Activated gamma-delta T cell (primary cell): ENCODE data around the gene NMRK1.

Experiments
- DNase-seq: peaks from one replicate; lab custom pipeline; 2025; lab: John Stamatoyannopoulos, UW
- total RNA-seq, 2 donors: gene quantifications; one replicate each; lab custom pipeline; 2026; lab: John Stamatoyannopoulos, UW

The NMRK1 gene
- 97.2 to 170 reads per million in 2 donors for total RNA-seq

DNA sequence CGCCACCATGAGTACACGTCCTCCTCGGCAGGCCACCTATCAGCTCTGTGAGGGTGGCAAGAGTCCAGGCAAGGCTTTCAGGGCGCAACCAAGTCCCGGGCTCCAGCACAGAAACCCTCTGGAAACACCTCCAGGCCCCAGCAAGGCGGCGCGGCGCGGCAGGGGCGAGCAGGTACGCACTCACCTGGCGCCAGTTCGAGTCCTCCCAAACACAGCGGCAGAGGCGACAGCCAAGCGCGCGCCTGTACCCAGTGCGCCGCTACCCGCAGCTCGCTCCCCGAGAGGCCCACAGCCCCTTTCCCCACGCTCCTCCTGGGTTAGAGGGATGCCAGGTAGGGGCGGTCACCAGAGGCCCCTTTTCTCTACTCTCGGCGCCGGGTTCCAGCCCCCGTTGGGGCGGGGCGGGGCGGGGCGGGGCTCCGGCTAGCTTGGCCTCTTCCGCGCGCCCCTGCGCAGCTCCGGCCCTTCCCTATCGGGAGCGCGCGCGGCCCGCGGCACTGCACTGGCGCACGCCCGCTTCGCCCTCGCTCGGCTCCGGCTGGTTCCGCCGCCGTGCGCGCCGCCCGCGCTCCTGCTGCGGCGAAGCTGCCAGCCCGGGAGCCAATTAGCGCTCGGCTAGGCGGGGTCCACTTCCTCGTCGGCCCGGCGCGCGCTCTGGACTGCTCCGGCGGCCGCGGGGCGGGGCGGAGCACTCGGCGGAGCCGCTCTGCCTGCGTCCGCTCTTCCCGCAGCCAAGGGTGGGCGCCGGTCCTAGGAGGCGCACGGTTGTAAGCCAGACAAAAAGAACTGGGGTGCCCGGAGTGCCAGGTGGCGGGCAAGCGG is at the start of gene NMRK1, which contains the start of gene OSTF1:
TSS of gene NMRK1 (minus strand) at position 332 of the 822 bp plus-strand sequence. CDS start 5,040 bp downstream, outside the sequence.
TSS of gene OSTF1 (plus strand) at position 691 of the 822 bp plus-strand sequence. CDS start 179 bp downstream, outside the sequence.
- peak; percentile 93 for DNase-seq

GRCh38 chr9:75134495-75134894 is 46.5 kb upstream of the NMRK1 start:
- no peak for DNase-seq

DNA sequence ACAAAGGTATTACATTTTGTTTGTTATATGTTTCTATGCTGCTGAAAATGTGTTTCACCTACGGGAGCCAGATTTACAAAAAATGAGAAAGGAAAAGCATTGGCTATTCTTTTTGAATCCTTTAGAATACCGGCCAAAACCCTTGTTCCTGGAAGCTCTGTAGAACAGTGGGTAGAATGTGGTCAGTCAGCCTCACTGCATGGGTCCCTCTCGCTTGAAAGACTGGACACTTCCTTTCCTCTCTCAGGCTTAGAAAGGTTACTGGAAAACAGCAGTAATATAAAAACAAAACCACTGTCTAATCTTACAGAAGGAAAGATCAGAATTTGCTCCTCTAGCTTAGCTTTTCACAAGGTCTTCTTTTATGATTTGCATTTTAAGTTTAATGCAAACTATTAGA is 45.4 kb upstream of the NMRK1 start:
- DNase-seq = no peak

GRCh38 chr9:75132244-75132643 is 44.3 kb upstream of the NMRK1 start:
- no peak for DNase-seq

DNA sequence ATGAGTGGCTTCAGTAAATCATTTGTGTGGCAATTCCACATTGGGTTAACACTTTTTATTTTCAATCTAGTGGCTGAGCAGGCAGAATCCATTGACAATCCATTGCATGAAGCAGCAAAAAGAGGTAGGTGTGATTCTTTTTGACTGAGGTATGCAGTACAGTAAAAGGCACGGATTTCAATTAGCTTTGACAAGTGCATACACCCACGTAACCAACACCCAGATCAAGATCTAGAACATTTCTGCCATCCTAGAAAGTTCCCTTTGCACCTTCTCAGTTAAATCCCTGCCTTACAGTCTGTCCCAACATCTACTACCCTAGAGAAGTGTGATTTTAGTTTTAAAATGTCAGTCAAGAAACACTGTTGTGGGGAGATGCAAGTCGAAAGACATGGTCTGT is 43.7 kb upstream of the NMRK1 start:
- DNase-seq = no peak

- DNase-seq = no peak
Observed at GRCh38 chr9:75130621-75131230, 42.8 kb upstream of the NMRK1 start.

GRCh38 chr9:75130172-75130571 is 42.2 kb upstream of the NMRK1 start:
- no peak for DNase-seq

DNA sequence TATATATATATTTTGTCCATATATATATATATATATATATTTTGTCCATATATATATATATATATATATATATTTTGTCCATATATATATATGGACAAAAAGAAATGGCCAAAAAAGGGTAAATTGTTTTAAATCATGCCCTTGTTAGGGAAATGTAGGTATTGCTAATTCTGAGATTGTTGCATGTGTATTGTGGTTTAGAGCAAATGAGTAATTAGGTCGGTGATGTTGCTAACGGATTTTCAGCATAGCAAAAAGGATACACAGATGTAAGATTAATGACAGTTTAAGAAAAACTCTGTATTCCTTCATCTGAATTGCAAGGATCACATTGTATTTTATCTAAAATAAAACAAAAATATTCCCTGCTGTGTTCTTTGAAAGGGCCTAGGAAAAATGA is 40.6 kb upstream of the NMRK1 start:
- DNase-seq = no peak

DNA sequence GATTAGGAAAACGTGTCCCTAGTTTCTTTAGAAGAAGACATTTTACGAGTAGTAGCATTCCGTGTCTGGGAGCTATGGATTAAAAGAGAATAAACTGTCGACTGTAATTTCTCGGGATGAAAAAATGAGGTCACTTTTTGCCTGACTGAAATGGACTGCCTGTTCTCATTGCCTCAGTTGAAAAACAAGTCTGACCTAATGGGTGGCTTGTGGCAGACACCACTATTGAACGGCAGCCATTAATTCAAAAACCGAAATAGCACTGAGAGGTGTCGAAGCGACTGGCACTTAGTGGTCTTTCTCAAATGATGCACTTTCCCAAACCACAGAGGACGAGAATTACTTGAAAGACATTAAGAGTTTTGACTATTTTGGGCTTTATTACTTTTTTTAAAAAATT is 35.7 kb upstream of the NMRK1 start:
- DNase-seq = no peak

DNA sequence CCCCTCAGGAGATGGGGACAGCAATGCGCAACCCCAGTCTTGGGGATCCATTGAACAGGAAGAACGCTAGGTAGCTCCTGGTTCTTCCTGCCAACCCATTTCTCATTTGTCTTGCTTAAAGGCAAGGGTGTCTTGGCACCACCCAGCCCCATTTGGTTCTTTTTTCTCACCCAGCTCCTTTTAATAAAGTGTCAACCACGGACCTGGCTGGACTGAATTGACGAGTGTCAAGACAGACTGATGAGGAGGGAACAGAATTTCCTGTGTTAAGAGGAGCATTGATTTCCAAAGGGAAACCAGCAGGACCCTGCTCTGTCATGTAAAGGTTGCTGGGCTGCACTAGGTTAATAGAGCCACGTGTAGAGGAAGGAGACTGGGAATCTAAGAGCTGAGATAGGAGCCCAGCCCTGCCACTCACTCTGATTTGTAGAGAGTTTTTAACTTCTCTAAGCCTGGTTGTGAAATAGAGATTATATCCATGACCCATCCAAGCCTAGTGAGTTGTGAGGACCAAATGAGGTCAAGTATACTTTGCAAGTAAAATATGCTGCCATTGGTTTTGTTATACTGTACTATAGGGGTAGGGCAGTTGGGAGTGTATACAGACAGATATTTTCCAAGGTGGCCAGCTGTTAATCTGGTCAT is 34.1 kb upstream of the NMRK1 start:
- no peak for DNase-seq

DNA sequence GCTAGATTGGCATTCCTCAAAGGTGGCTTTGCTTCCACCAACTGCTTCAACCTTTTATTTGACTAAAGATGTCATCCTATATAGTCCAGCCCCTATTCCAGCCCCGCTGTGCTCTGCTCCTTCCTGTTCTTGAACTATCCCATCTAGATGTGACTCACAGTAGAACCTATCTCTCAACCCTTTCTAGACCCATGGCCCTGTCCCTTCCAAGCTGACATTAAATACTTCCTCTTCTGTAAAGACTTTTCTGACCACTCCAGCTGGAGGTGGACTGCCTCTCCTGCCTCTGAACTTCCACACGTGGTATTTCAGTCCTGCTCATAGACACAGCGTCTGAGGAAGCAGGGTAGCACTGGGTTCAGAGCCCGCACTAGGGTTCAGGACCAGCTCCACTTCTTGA is 32.7 kb upstream of the NMRK1 start:
- no peak for DNase-seq

DNA sequence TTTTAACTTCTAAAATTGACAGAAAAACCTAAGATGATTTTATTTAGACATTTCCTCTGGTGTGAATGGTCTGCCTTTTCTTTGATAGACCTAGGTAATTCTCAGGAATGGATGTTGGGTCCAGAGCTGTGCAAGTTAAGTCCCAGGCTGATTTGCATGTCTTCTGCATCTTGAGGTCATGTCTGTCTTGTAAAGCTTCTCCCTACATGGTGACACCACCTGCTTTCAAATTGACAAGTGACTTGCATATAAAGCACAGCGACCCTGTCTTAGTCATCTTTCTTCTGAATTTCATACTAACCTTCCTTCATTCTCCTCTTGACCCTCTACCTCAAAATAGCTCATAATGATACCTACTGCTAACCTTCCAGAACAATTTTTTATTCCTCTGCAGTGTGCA is 29.6 kb upstream of the NMRK1 start:
- no peak for DNase-seq

- no peak for DNase-seq
Observed at GRCh38 chr9:75116306-75116705, 28.4 kb upstream of the NMRK1 start.

DNA sequence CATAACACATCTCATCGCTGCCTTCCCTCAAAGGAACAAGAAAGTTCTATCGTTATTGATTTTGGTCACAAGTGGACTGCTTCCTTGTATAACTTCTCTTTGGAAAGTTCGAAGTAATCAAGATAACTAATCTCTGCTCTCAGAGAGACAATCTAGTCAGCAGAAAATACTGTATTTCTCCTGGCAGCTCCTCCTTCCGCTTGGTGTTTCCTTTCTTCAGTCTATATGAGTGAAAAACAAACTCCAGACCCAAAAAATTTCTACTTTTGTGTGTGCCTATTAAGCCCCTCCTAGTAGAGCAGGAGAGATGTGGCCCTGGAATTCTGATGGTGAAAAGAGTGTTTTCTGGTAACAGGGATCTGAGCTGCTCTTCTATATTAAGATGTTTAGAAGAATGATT is 24.8 kb upstream of the NMRK1 start:
- DNase-seq = no peak

- DNase-seq = no peak
Observed at GRCh38 chr9:75111019-75111622, 23.2 kb upstream of the NMRK1 start.

GRCh38 chr9:75109210-75109839 is 21.4 kb upstream of the NMRK1 start:
- no peak for DNase-seq

- DNase-seq = no peak
Observed at GRCh38 chr9:75108571-75108970, 20.6 kb upstream of the NMRK1 start.

GRCh38 chr9:75106857-75107256 is 18.9 kb upstream of the NMRK1 start:
- no peak for DNase-seq

GRCh38 chr9:75105841-75106240 is 17.9 kb upstream of the NMRK1 start:
- DNase-seq = no peak

GRCh38 chr9:75105019-75105540 is 17.1 kb upstream of the NMRK1 start:
- DNase-seq = no peak

DNA sequence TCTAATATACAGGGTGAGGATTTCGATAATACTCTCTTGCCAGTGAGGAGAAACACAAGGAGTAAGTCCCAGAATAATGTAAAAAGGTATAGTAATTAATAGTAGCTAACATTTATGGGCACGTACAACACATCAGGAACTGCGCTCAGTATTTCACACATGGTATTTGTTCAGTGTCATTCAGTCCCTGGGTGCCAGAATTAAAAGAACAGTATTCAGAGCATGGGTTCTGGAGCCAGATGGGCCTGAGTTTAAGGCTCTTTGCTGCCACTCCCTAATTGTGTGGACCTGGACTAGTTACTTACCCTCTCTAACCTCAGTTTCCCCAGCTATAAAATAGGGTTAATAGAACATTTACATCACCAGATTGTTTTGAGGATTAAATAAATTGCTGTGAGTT is 16.7 kb upstream of the NMRK1 start:
- no peak for DNase-seq
